Loucy (cell line): ENCODE results near the gene ARHGEF12.

Experiments
- EZH2phosphoT487 ChIP-seq: fragments of 200-600 bp; IDR thresholded peaks from 2 replicates; pipeline ENCODE4 v1.6.1; 2018; ENCODE audit warnings: antibody characterized with exemption, mild to moderate bottlenecking, moderate library complexity, borderline replicate concordance
- TF ChIP-seq, protein P1 (sequence below): fragments of 200-600 bp; sonication (generic); conservative IDR thresholded peaks from 2 replicates; pipeline ENCODE4 v1.5.1; 2014; ENCODE audit warnings: mild to moderate bottlenecking, antibody characterized with exemption, low read length

- TF ChIP-seq, protein P1, sequence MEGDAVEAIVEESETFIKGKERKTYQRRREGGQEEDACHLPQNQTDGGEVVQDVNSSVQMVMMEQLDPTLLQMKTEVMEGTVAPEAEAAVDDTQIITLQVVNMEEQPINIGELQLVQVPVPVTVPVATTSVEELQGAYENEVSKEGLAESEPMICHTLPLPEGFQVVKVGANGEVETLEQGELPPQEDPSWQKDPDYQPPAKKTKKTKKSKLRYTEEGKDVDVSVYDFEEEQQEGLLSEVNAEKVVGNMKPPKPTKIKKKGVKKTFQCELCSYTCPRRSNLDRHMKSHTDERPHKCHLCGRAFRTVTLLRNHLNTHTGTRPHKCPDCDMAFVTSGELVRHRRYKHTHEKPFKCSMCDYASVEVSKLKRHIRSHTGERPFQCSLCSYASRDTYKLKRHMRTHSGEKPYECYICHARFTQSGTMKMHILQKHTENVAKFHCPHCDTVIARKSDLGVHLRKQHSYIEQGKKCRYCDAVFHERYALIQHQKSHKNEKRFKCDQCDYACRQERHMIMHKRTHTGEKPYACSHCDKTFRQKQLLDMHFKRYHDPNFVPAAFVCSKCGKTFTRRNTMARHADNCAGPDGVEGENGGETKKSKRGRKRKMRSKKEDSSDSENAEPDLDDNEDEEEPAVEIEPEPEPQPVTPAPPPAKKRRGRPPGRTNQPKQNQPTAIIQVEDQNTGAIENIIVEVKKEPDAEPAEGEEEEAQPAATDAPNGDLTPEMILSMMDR, result no peak
- no peak for TF ChIP-seq EZH2phosphoT487
Measured at GRCh38 chr11:120501440-120501839, 165.2 kb downstream of the ARHGEF12 start.
